ENCODE results near the gene PRRG4. TPM values are rescaled to one million over a fixed set of nuclear protein-coding genes. Genes with fewer than 3 reads are reported as not detected.
A peak's percentile ranks its signal among the peaks of the same experiment; 100 is the strongest.

Gene PRRG4
- total and polyA plus RNA-seq, 2 donors (not counting 3 experiments of a cell fraction or from before 2014, with no cell fraction given) = 0.09 TPM; not detected in 1

DNA sequence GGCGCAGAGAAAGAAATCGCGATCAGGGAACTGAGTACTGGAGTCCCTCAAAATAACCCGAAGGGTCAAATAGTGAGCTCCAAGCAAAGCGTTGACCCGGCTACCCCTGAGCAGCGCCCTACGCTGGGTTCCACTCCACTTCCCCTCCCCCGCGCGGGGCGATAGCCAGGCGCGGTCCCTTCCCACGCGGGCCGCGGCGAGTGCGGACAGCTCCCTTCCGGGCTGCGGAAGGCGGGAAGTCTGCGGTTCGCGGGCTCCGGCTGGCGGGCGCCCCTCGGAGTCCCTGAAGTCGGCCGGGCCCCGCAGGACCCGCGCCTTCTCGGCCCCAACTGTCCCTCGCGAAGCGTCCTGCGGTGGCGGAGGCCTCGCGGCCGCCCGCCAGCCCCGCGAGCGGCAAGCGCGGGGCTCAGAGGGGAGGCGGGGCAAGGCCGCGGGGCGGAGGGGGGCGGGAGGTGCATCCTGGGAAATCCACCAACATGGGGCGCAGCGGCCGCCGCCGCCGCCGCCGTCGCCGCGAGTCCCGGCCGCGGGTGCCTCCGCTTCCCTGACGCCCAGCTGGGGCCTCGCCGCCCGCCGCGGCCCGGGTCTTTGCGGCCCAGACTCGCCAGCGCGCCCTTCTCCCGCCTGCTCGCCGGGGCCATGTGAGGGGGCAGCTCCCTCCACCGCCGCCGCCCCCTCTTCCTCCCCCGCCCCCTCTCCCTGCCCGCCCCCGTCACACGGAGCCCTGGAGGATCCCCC is 62.8 kb downstream of the PRRG4 start, which contains the start of gene QSER1:
TSS of gene QSER1 (plus strand) at position 457 of the 738 bp plus-strand sequence. CDS start 315 bp downstream, outside the sequence.
- H3K79me2 ChIP-seq (ENCODE audit: control insufficient read depth, insufficient read depth, low read length) = peaks cover 42% of the 10 kb centered on the region
- peak within 1 kb of the TSS; percentile 92 for H2AFZ ChIP-seq (ENCODE audit: low read depth, low read length)
- intact Hi-C loops (cut with micrococcal nuclease) = loop anchor here (5.0 to 10.0 kb wide), 3 partner anchors 310 to 810 kb away; partner anchors contain the start of genes C11orf91 and EIF3M
- peak within 1 kb of the TSS; percentile 99 for H3K4me2 ChIP-seq (ENCODE audit: insufficient read depth, low read length)
- no peaks in the 10 kb centered on the region for H3K36me3 ChIP-seq (ENCODE audit: control insufficient read depth in 2 of 2, extremely low read depth in 1 of 2, insufficient read depth in 2 of 2, low read length in 2 of 2)
- H3K4me3 ChIP-seq (replicated peaks in 1 of 3; ENCODE audit: insufficient read depth in 1 of 3, low read depth in 1 of 3, low read length in 3 of 3) = peak within 1 kb of the TSS; percentile 82 to 98 (median 93)
- H3K9me3 ChIP-seq (replicated peaks; ENCODE audit: control insufficient read depth, insufficient read depth, low read length) = no peaks in the 10 kb centered on the region
- no peaks in the 10 kb centered on the region for H3K27me3 ChIP-seq (ENCODE audit: control insufficient read depth in 2 of 2, insufficient read depth in 2 of 2, low read length in 2 of 2)
- H3K9ac ChIP-seq (replicated peaks; ENCODE audit: extremely low read depth, insufficient read depth, low read length) = peak within 1 kb of the TSS; percentile 95
- peak within 1 kb of the TSS; percentile 89 for H3K27ac ChIP-seq (ENCODE audit: insufficient read depth, low read depth, low read length)
- no peaks in the 10 kb centered on the region for H3K9me1 ChIP-seq (replicated peaks; ENCODE audit: control insufficient read depth, extremely low read depth, insufficient read depth, low read length)
- no TSS peak for BruUV-seq (replicated peaks)
- H3K4me1 ChIP-seq (ENCODE audit: control insufficient read depth, extremely low read depth, insufficient read depth, low read length) = peaks cover 13% of the 10 kb centered on the region
- FAIRE-seq (peak; percentile 64), DNase-seq (ENCODE audit: low read depth, low spot score) (peak; percentile 52)
- peak; percentile 89 for TF ChIP-seq POLR2A (IDR thresholded peaks at IDR 0.05; ENCODE audit: low read depth, low read length)
- TF ChIP-seq FOS (IDR thresholded peaks at IDR 0.05; ENCODE audit: borderline replicate concordance, insufficient read depth, low read length) = no peak
- no peak for TF ChIP-seq EZH2 (IDR thresholded peaks at IDR 0.05; ENCODE audit: borderline replicate concordance, low read depth, low read length, severe bottlenecking)
- TF ChIP-seq, protein P1, sequence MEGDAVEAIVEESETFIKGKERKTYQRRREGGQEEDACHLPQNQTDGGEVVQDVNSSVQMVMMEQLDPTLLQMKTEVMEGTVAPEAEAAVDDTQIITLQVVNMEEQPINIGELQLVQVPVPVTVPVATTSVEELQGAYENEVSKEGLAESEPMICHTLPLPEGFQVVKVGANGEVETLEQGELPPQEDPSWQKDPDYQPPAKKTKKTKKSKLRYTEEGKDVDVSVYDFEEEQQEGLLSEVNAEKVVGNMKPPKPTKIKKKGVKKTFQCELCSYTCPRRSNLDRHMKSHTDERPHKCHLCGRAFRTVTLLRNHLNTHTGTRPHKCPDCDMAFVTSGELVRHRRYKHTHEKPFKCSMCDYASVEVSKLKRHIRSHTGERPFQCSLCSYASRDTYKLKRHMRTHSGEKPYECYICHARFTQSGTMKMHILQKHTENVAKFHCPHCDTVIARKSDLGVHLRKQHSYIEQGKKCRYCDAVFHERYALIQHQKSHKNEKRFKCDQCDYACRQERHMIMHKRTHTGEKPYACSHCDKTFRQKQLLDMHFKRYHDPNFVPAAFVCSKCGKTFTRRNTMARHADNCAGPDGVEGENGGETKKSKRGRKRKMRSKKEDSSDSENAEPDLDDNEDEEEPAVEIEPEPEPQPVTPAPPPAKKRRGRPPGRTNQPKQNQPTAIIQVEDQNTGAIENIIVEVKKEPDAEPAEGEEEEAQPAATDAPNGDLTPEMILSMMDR (IDR thresholded peaks at IDR 0.05; ENCODE audit: extremely low read depth in 1 of 2, insufficient read depth in 1 of 2, low read depth in 1 of 2, low read length in 2 of 2) = no peak
- peak; percentile 78 for TF ChIP-seq POLR2AphosphoS5 (IDR thresholded peaks at IDR 0.05; ENCODE audit: insufficient read depth, low read depth, low read length)
- TF ChIP-seq, protein P2, sequence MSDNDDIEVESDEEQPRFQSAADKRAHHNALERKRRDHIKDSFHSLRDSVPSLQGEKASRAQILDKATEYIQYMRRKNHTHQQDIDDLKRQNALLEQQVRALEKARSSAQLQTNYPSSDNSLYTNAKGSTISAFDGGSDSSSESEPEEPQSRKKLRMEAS (IDR thresholded peaks at IDR 0.05; ENCODE audit: insufficient read depth, insufficient read length) = no peak
- no peak for TF ChIP-seq GATA2 (IDR thresholded peaks at IDR 0.05; ENCODE audit: insufficient read depth, insufficient read length, low read depth, low read length)
- peak; percentile 32 for TF ChIP-seq MYC (IDR thresholded peaks at IDR 0.05; ENCODE audit: low read depth, low read length)
- no peak for TF ChIP-seq JUN (IDR thresholded peaks at IDR 0.05; ENCODE audit: borderline replicate concordance, insufficient read depth, insufficient read length, low read depth)
- ChIA-PET CTCF (interaction anchor here (0.6 to 3.0 kb wide), 6 partner anchors 13 to 173 kb away, joined by 3 to 14 read pairs (median 5); no protein-coding TSS in a partner anchor), POLR2A (interaction anchor here (0.6 to 0.8 kb wide), 2 partner anchors 145 to 147 kb away, joined by 3 to 4 read pairs; partner anchors contain the start of gene TCP11L1)
- dilution Hi-C loops (cut with MboI; ENCODE audit: extremely low pct_ligation_motif_present, low sequenced_read_pairs) = no loop called here
- no peaks in the 10 kb centered on the region for H4K20me1 ChIP-seq (replicated peaks; ENCODE audit: control insufficient read depth, extremely low read depth, insufficient read depth, low read length)
